GM21447 (cell line): ENCODE data around the gene CASP6.
A peak's percentile ranks its signal among the peaks of the same experiment; 100 is the strongest.
"Not testable (repeated sequence)": the region's sequence is repeated elsewhere in the genome, so short reads cannot be mapped to it uniquely, and the experiment has no call there.

Source experiments
- ATAC-seq: cut with Tn5 transposase; IDR thresholded peaks from one replicate; pipeline ENCODE4 v1.9.1; 2021; ENCODE audit not compliant: unreplicated experiment

CASP6 gene

DNA sequence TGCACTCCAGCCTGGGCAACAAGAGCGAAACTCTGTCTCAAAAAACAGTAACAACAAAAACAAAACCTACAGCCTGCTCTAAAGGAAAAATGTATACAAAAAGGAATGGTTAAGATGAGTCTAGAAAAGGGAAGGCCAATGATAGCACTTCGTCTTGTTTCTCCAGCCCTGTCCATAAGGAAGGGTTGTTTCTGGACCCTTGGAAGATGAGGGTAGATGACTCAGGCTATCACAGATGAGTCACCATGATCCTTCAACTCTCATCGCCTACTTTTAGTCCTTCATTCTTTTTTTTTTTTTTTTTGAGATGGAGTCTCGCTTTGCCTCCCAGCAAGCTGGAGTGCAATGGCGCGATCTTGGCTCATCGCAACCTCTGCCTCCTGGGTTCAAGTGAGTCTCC lies 17.8 kb upstream of the CASP6 start:
- ATAC-seq: no peak

DNA sequence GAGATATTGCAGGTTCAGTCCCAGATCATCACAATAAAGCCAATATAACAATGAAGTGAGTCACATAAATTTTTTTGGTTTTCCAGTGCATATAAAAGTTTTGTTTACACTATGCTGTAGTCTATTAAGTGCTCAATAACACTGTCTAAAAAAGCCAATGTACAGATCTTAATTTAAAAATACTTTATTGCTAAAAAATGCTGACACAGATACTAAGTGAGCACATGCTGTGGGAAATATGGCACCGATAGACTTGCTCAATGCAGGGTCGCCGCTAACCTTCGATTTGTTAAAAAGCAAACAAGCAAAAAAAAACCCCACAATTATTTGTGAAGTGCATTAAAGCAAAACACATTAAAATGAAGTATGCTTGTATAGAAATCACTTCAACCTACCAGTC lies 16.4 kb upstream of the CASP6 start:
- no peak for ATAC-seq

DNA sequence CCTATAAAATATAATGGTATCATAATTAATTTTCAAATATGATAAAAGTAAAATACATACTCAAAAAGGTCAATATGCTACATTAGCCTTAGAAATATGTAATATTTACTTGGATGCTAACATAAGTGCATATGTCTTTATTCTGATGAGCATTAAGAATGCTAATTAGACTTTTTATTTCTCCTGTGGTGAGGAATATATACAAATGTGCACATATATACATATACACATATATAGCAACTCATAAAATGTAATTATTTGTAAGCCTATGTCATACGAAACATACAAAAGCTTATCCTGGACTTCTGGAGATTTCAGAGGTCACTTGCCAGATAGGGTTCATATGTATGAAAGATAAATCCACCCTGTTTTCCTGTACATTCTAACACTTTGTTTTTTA lies 15.5 kb upstream of the CASP6 start:
- no peak for ATAC-seq

DNA sequence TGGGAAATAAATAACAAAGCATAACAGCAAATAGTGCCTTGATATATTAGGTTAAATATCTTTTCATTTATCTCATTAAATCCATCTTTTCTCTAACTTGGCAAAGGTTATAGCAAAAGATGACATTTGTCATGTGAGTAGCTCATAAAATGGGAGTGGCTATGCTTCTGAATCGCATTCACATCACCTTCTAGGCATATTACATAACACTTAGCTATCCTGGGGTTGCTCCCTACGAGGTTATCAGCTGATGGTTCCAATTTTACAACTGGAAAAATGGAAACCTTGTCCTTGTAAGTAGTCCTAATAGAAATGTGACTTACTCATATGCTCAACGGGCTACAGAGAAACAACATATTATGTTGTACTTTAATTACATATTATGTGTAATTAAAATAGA lies 10.3 kb upstream of the CASP6 start:
- ATAC-seq: no peak

DNA sequence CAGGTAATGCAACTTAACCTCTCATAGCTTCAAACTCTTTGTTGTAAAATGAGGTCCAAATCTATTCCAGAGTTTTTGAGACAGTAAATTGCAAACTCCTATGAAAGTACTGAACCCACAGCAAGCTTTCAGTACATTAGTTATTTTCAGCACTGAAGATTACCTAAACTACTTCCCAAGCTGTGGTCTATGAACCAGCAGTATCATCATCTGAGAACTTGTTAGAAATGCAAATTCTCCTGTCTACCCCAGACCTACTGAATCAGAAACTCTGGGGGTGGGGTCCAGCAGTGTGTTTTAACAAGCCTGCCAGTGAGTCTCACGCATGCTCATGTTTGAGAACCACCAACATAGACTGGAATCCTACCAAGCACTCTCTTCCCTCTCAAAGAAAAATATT lies 5.7 kb upstream of the CASP6 start:
- ATAC-seq: peak; percentile 86

DNA sequence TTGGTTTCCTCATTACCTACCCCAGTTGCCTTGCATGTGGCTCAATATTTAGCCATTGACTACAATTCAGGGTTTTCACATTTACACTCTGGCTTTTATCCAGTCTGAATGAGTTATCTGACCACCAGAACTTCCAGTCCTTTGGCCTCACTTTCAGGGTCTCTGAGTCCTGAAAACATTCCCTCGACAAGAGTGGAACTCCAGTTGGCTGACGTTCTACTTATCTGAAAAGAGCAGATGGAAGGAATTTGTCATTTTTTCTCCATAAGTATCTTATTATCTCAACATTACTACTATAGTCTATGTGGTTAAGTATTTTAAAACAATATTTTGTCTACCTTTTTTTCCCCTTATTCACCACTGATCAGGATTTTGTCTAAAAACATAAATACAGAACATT lies 5.2 kb upstream of the CASP6 start:
- ATAC-seq: no peak

DNA sequence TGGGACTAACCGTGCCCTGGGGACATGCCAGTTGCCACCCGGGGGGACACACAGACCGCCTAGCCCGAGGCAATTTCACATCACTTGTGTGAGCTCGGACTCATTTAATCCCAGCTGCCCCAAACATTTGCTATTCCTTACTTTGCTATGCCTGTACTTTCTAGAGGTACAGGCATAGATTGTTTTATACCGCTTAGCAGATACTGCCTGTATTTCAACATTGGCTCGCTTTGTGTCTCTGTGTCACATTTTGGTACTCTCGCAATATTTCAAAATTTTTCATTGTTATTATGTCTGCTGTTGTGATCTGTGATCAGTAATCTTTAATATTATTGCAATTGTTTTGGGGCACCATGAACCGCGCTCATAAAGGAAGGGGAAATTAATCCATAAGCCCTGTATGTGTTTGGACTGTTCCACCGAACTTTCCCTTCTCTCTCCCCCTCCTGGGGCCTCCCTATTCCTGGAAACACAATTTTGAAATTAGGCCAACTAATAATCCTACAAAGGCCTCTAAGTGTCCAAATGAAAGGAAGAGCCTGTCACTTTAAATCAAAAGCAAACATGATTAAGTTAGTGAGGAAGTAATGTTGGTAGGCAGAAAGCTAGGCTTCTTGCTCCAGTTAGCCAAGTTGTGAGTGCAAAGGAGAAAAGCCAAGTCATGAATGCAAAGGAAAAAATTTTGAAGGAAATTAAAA lies 568 bp upstream of the CASP6 start:
- no peak for ATAC-seq

DNA sequence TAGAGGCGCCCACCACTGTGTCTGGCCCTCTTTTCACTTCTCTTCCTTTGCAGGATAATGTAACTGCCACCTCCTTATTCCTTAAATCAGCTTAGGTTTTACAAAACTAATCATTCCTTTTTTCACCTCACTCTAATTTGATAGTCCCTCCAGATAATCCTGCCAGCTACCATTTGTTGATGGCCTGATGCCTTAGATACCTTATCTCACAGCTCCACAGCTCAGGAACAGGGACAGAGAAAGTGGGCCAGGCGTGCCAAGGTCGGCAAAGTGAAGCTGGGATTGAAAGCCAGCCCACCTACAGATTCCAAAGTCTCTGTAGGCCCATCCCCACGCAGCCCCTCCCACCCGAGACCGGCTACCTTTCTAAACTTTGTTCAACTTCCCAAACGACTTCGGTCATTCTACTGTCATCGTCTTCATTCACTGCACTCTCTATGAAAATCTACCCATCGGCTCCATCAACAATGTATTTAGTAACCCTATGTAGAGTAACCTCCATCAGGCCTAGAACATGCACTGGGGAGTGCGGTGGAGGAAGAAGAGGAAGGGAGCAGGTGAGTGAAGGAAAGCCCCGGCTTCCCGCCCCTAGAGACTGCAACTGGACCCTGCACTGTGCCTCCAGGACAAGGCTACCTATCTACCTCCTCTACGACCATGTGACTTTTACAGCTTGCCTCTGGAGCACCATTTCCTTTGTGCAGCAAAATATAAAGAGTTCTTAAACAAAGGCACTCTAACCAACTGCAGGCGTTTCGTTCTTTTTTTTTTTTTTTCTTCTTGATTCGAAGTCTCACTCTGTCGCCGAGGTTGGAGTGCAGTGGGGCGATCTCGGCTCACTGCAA lies 1.5 kb downstream of the CASP6 start:
- ATAC-seq: no peak

DNA sequence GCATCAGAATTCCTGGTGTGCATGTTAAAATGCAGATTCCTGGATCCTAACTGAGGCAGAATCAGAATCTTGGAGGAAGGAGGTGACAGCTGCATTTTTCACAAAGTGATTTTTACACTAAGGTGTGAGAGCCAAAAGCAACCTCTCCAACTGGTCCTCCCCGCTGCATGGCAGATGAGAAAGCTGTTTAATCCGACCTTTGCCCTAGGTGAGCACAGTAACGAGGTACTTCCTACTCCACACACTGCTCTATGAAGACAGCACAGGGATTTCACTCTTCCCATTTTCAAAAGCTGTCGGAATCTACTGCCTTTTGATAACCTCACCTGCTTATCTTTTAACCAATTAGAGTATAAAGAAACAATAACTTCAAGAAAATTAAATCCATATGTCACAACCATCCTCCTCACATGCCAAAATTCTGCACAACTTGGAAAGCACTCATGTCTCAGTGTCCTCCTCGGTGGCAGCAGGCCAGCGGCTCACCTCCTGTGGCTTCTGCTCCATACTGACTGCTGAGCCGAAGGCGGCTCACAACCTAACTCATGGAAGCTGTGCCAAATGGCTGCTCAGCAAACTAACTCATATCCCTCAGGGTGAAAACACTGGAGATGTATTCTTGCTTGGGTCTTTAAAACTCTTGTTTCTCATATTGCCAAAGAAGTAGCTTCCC lies 3.6 kb downstream of the CASP6 start:
- no peak for ATAC-seq

DNA sequence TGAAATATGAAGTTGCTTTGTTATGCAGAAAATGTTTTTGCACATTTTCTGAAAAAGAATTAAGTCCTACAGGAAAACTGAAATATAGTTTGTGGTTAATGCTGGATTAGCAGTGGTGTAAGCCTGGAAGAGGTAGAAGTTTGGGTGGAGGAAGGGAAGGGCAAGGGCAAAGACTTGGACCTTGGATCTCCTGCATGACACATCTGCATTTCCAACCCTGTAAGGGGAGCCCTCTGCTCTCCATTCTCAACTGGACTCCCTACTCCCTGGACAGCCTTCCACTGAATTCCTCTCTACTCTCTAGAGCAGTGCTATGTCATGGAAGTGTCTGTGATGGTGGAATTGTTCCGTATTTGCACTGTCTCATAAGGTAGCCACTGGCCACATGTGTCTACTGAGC lies 4.6 kb downstream of the CASP6 start:
- ATAC-seq: no peak

DNA sequence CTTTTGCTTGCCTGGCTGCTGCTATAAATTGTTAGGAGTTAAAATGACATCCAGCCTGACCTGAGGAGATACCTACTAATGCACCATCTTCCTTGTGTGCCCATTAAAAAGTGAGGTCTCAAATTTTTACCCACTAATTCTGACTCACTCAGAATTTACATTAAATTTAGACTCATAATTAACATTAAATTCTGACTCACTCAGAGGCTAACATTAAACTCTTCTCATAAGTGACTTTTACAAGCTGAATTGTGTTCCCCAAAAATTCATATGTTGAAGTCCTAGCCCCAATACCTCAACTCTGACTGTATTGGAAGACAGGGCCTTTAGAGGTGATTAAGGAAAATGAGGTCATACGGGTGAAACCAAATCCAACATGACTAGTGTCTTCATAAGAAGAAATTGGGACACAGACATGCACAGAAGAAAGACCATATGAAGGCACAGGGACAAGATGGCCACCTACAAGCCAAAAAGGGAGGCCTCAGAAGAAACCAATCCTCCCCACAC lies 11.8 kb downstream of the CASP6 start:
- ATAC-seq: no peak

DNA sequence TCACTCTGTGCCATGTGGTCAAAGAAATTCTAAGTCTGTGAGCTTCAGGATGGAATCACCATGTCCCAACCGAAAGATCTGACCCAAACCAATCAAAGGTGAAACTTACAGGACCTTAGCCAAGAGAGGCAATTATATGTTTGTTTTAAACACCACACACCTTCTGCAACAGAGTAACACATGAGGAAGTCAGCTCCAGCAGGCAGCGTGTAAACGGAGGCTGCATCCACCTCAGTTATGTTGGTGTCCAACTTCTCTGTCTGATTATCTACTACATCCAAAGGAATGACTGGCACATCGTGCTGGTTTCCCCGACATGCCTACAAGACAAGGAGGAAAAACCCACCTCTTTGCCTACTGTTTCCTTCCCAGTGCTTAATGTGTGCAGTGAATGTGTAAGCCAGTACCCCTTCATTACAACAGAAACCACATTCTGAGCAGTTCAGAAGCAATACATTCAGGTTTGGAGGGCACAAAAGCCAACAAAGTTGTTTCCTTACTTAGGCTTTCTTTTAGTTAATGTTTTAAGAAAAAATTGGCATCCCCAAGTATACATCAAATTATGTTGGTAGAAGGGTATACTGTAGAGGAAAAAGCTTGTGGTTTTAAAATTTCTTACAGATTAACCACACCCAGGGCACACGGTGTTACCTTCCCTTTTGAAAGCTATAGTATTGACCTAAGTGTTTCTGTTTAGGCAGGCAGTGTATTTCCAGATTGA lies 12.4 kb downstream of the CASP6 start:
- peak; percentile 94 for ATAC-seq

DNA sequence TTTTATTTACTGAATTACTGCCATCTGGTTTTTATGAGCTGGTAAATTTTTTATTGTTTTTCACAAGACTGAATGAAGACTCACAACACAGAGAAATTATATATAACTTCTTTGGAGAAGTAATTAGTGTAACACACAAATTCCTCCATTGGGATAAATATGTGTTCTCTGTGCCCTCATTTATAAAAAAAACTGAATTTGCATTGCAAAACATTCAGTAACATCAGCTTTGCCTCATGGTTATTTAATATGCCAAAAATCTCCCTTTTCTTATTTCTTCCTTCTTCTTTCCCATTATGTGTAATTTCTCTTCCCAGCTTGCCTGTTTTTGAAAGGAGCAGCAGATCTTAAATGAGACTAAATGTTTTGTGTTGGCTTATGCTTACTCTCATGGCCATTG lies 18.5 kb downstream of the CASP6 start:
- ATAC-seq: no peak

DNA sequence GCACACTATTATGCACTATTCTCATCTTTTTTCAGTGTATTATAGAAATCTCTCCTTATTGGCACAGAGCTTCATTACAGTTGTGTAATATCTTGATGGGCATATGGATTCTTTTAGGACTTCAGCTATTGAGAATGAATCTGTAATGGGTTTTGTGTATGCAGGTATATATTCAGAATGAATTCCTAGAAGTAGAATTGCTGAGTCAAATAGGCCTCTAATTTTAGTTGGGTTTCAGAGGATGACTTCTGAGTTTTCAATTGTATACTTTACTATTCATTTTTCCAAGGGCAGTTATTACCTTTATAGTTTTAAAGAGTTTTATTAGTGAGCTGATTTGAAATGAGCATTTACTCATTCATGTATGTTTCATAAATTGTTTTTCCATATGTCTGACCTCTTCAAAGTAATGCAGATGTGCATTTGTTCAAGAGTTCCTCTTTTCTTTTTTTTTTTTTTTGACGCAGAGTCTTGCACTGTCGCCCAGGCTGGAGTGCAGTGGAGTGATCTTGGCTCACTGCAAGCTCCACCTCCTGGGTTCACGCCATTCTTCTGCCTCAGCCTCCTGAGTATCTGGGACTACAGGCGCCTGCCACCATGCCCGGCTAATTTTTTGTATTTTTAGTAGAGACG lies 19.5 kb downstream of the CASP6 start:
- ATAC-seq: no peak

DNA sequence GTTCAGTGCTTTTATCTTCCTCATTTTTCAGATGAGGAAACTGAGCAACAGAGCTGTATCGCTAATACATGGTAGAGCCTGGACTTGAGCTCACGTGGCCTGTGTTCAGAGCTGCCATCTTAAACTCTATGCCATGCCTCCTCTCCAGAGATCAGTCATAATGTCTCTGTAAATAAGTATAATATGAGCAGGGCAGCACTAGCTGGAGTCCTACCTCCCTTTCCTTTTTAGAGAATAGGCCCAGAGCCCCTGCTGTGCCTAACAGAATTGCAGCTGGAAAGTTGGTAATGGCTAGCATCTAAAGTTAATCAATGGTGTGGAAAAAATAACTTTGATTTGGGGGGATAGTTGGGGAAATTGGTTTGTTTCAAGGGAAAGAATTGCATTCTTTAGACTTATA lies 20.4 kb downstream of the CASP6 start:
- no peak for ATAC-seq

DNA sequence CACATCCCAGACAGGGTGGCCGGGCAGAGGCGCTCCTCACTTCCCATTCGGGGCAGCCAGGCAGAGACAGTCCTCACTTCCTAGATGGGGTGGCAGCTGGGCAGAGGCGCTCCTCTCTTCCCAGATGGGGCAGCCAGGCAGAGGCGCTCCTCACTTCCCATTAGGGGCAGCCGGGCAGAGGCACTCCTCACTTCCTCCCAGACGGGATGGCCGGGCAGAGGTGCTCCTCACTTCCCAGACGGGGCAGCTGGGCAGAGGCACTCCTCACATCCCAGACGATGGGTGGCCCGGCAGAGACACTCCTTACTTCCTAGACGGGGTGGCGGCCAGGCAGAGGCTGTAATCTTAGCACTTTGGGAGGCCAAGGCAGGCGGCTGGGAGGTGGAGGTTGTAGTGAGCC lies 24.3 kb downstream of the CASP6 start:
- not testable (repeated sequence) for ATAC-seq

DNA sequence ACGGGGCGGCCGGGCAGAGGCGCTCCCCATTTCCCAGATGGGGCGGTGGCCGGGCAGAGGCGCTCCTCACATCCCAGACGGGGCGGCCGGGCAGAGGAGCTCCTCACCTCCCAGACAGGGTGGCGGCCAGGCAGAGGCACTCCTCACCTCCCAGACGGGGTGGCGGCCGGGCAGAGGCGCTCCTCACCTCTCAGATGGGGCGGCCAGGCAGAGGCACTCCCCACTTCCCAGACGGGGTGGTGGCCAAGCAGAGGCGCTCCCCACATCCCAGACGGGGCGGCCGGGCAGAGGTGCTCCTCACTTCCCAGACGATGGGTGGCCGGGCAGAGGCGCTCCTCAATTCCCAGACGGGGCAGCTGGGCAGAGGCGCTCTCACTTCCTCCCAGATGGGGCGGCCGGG lies 24.8 kb downstream of the CASP6 start:
- not testable (repeated sequence) for ATAC-seq

DNA sequence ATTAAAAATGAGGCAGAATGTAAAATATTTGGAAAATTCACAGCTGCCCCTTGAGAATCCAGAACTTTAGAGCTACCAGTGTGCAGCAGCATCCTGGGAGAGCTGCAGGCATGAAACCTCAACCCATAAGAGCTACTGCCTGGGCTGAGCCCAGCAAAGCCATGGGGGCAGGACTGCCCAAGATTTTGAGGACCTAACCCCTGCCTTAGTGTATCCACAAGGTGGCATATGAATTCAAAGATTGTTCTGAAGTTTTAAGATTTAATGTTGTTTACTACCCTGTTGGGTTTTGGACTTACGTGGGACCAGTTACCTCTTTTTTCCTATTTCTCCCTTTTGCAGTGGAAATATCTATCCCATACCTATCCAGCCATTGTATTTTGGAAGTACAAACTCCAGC lies 26.4 kb downstream of the CASP6 start:
- no peak for ATAC-seq

DNA sequence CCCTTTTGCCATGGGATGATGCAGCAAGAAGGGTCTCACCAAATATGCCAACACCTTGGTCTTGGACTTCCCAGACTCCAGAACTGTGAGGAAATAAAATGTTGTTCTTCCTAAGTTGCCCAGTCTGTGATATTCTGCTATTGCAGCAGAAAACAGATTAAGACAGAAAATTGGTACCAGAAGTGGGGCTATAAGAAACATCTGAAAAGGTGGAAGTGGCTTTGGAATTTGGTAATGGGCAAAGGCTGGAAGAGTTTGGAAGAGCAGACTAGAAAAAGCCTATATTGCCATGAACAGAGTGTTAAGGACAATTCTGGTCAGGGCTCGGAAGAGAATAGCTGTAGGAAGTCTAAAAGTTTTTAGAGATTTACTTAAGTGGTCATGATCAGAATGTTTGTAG lies 27.4 kb downstream of the CASP6 start:
- ATAC-seq: no peak

DNA sequence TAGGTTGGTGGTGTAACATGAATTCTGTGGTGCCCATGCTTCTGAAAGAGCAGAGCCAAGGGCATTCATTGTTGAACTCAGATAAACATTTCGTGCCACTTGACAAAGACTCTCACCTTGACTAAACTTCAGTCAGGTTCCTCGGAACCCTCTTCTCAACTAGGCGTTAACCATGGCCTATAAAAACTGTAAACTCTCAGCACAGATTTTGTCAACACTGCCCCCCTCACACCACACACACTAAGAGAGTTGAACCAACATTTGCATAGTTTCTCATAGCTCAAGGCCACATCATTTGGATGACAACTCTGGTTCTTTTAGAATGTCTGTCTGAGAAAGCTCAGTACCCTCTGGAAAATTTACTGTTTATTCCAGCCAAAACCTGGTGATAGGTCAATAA lies 28.1 kb downstream of the CASP6 start:
- peak; percentile 60 for ATAC-seq

DNA sequence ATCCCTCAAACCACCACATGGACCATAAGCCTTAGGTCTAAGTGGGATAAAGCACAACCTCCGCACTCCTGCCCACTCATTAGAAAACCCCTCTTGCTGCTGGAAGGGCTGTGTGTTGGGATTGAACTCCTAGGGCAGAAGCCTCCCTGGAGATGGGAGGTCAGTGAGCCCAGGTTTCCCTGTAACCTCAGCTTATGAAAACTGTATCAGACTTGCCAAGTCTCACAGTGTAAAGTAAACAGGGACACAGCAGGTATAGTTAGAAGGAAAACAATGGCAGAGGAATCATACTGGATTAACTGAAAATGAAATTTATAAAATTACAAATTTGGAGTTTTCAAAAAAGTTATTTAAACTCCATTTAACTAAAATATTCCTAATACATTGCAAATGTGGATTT lies 29.9 kb downstream of the CASP6 start:
- ATAC-seq: no peak
